Measurements from ENCODE around the gene CCL27.

Gene CCL27

DNA sequence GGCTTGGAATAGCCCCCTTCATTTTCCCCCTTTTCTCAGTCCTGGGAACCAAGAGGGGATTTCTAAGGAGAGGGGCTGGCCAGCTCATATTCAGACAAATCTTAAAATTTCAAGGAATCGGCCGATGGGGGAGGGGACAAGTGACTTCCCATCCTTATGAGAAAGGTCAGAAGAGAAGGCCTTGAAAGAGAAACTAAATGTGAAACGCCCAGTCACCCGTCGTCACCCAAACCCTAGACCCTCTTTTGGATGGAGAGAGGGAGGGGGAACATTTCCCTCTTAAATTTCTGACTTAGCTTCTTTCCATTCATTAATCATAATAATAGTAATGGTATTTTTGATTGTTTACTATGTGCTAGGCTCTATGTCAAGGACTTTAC is 29.5 kb upstream of the CCL27 start:
- Histone ChIP-seq H3K9ac (ENCODE audit: low read length in 2 of 2) (no peak overlapping the region), H3K27me3 (ENCODE audit: control insufficient read depth in 1 of 2, insufficient read depth in 2 of 2, low read length in 2 of 2) (no peaks in the 10 kb centered on the region), H3K27ac (ENCODE audit: low read length) (no peak overlapping the region), H3K9me3 (ENCODE audit: control insufficient read depth in 2 of 2, low read length in 2 of 2) (no peaks in the 10 kb centered on the region), H3K4me3 (ENCODE audit: low read length in 2 of 2) (no peak overlapping the region), H3K36me3 (ENCODE audit: control insufficient read depth in 2 of 2, insufficient read depth in 2 of 2, low read length in 2 of 2) (peaks cover 0 to 2% of the 10 kb centered on the region in 2 donors), H3K4me1 (ENCODE audit: control insufficient read depth, insufficient read depth, low read length) (peaks cover 8% of the 10 kb centered on the region)

DNA sequence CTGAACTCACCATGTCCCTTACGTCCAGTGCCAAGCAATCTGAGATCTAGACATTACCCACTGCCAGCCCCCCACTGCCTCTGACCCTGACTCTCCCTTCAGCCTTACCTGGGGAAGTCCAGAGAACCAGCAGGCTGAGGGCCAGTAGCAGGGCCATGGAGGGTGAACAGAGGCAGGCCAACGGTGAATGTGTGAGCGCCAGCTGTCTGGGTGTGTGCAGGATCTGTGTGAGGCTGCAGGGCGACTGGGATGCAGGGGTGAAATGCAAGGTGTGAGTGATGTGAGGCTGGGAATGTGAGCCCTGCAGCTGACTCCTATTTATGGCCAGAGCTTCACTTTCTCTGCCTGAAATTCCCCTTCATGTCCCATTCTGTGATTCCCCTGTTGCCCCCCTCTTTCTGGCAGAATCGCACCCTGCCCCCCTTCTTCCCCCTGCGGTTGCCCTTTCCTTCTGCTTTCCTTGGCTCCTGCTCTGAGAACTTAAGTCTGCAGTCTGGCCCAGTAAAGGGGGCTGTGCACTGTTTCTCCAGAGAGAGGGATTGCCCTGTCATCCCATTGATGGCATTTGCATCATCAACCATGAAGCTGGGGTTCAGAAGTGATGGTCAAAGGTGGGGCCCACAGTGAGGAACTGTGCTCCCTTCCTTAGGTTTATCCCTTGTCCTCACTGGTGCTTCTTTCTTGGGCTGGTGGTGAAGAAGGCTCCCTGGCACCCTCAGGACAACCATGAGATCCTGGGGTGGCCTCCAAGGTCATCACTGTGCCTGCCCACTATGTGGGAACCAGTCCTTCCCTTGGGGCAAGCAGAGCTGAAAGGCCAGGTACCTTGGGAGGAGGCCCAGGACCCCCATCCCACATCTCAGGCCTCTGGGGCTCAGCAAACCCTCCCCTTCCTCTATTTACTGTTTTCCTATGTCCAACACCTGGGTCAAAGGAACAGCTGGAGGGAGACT is 28.8 kb upstream of the CCL27 start, which contains the start of gene CCL19:
TSS of gene CCL19 (minus strand) at position 294 of the 953 bp plus-strand sequence. CDS start at position 157, 137 bp downstream.
- H3K4me1 ChIP-seq (ENCODE audit: control insufficient read depth, insufficient read depth, low read length), result peaks cover 11% of the 10 kb centered on the region
- H3K27ac ChIP-seq (ENCODE audit: low read length), result no peak within 1 kb of the TSS
- H3K36me3 ChIP-seq (ENCODE audit: control insufficient read depth in 2 of 2, insufficient read depth in 2 of 2, low read length in 2 of 2), result peaks cover 0 to 2% of the 10 kb centered on the region in 2 donors
- no peaks in the 10 kb centered on the region for H3K9me3 ChIP-seq (ENCODE audit: control insufficient read depth in 2 of 2, low read length in 2 of 2)
- no peak within 1 kb of the TSS for H3K4me3 ChIP-seq (ENCODE audit: low read length in 2 of 2)
- H3K9ac ChIP-seq (ENCODE audit: low read length in 2 of 2), result no peak within 1 kb of the TSS
- no peaks in the 10 kb centered on the region for H3K27me3 ChIP-seq (ENCODE audit: control insufficient read depth in 1 of 2, insufficient read depth in 2 of 2, low read length in 2 of 2)

DNA sequence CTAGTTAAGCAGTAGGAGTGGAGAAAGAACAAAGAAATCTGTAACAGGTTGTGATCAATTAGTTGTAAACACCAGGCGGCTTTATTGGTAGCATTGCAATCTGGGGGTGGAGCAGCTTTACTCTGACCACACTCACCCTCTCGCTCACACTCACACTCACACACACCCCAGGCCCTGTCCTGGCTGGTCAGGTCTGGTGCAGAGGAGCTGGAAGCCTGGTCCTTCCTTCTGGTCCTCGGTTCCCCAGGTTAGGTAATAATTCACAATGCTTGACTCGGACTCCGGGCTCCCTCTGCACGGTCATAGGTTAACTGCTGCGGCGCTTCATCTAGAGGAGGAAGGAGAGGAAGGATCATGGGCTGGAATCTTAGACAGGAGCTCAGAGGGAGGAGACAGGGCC is 27.1 kb upstream of the CCL27 start:
- Histone ChIP-seq H3K36me3 (ENCODE audit: control insufficient read depth in 2 of 2, insufficient read depth in 2 of 2, low read length in 2 of 2) (peaks cover 0 to 2% of the 10 kb centered on the region in 2 donors), H3K4me3 (ENCODE audit: low read length in 2 of 2) (no peak overlapping the region), H3K9ac (ENCODE audit: low read length in 2 of 2) (no peak overlapping the region), H3K27ac (ENCODE audit: low read length) (no peak overlapping the region), H3K27me3 (ENCODE audit: control insufficient read depth in 1 of 2, insufficient read depth in 2 of 2, low read length in 2 of 2) (no peaks in the 10 kb centered on the region), H3K4me1 (ENCODE audit: control insufficient read depth, insufficient read depth, low read length) (peaks cover 15% of the 10 kb centered on the region), H3K9me3 (ENCODE audit: control insufficient read depth in 2 of 2, low read length in 2 of 2) (no peaks in the 10 kb centered on the region)

DNA sequence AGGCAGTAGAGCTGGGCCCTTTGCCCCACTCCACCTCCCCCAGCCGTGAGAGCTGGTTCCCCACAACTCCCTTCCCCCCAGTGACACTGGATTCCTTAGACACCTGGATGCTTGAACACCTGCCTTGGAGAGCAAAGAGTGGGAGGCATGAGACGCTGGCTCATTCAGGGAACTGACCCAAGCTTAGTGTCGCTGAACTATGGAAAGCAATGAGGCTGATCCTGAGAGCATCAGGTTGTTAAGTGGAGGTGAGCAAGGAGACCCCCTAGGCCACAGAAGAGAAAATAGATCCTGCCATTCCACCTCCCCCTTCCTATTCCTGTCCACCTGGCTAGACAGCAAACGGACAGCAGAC is 26.6 kb upstream of the CCL27 start:
- Histone ChIP-seq H3K36me3 (ENCODE audit: control insufficient read depth in 2 of 2, insufficient read depth in 2 of 2, low read length in 2 of 2) (peaks cover 0 to 4% of the 10 kb centered on the region in 2 donors), H3K4me1 (ENCODE audit: control insufficient read depth, insufficient read depth, low read length) (peaks cover 15% of the 10 kb centered on the region), H3K9ac (ENCODE audit: low read length in 2 of 2) (no peak overlapping the region), H3K27me3 (ENCODE audit: control insufficient read depth in 1 of 2, insufficient read depth in 2 of 2, low read length in 2 of 2) (no peaks in the 10 kb centered on the region), H3K27ac (ENCODE audit: low read length) (no peak overlapping the region), H3K9me3 (ENCODE audit: control insufficient read depth in 2 of 2, low read length in 2 of 2) (no peaks in the 10 kb centered on the region), H3K4me3 (ENCODE audit: low read length in 2 of 2) (no peak overlapping the region)

DNA sequence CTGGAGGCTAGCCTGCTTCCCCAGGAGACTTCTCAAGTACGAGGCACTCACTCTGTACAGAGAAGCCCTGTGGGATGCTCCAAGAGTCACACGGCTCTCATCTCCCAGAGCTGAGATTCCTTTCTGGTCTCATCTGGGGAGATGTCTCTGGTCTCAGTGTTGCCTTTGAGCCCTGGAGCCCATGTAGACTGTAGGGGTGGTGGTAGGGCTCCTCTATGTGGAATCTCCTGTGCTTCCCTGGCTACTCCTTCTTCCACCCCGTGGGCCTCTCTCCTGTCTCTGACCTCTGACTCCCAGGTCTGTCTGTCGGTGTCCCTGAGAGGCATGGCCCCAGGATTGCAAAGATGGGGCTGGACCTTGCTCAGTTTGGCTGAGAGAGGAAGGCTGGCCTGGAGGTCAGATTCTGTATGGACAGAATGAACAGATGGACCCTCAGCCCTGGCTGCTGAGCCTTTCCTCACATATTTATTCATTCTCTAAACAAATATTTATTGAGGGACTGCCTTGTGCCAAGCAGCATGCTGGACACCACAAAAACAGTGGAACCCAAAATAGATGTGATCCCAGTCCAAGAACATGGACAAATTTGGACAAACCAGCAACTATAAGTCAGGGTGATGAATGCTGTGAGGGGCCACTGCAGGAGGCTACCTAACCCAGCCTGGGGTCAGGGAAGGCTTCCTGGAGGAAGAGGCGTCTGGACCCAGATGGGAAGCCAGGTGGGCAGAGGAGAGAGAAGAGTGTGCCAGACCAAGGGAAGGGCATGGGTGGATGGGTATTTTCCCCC is 26.1 kb upstream of the CCL27 start:
- no peak overlapping the region for H3K4me3 ChIP-seq (ENCODE audit: low read length in 2 of 2)
- no peaks in the 10 kb centered on the region for H3K9me3 ChIP-seq (ENCODE audit: control insufficient read depth in 2 of 2, low read length in 2 of 2)
- no peaks in the 10 kb centered on the region for H3K27me3 ChIP-seq (ENCODE audit: control insufficient read depth in 1 of 2, insufficient read depth in 2 of 2, low read length in 2 of 2)
- H3K27ac ChIP-seq (ENCODE audit: low read length), result no peak overlapping the region
- H3K36me3 ChIP-seq (ENCODE audit: control insufficient read depth in 2 of 2, insufficient read depth in 2 of 2, low read length in 2 of 2), result peaks cover 0 to 6% of the 10 kb centered on the region in 2 donors
- H3K9ac ChIP-seq (ENCODE audit: low read length in 2 of 2), result no peak overlapping the region
- H3K4me1 ChIP-seq (ENCODE audit: control insufficient read depth, insufficient read depth, low read length), result peaks cover 15% of the 10 kb centered on the region

DNA sequence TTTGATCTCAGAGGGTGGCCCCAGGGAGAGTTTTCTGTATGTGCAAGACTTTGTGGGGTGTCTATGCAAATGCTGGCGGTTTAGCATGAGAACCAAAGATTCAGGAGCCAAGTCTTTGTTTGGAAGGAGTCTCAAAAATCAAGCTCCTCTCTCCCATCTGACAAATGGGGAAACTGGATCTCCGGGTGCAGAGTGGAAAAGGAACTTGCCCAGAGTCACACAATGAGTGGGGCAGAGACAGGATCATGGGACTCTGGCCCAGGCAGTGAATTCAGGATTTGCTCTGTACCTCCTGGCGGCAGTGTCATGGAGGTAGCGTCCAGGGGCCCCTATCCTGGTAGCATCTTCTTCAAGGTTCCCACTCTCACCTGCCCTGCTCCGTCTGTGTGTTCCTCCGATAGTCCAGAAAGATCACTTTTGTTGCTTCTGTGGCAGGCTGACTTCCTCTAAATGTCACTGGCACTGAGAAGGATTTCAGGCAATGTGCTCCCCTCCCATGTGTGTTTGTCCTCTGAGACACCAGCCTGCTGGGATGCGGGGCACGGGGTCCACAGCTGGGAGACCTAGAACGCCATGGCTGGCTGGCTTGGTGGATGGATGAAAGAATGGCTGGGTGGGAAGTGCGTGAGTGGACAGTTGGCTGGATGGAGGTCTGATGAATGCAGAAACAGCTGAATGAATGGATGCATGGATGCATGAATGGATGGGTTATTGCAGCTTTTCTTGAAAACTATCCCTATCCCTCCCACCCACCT is 25.0 kb upstream of the CCL27 start:
- no peak overlapping the region for H3K4me3 ChIP-seq (ENCODE audit: low read length in 2 of 2)
- H3K27ac ChIP-seq (ENCODE audit: low read length), result no peak overlapping the region
- no peak overlapping the region for H3K9ac ChIP-seq (ENCODE audit: low read length in 2 of 2)
- peaks cover 0 to 6% of the 10 kb centered on the region in 2 donors for H3K36me3 ChIP-seq (ENCODE audit: control insufficient read depth in 2 of 2, insufficient read depth in 2 of 2, low read length in 2 of 2)
- H3K4me1 ChIP-seq (ENCODE audit: control insufficient read depth, insufficient read depth, low read length), result peaks cover 15% of the 10 kb centered on the region
- no peaks in the 10 kb centered on the region for H3K27me3 ChIP-seq (ENCODE audit: control insufficient read depth in 1 of 2, insufficient read depth in 2 of 2, low read length in 2 of 2)
- H3K9me3 ChIP-seq (ENCODE audit: control insufficient read depth in 2 of 2, low read length in 2 of 2), result no peaks in the 10 kb centered on the region

DNA sequence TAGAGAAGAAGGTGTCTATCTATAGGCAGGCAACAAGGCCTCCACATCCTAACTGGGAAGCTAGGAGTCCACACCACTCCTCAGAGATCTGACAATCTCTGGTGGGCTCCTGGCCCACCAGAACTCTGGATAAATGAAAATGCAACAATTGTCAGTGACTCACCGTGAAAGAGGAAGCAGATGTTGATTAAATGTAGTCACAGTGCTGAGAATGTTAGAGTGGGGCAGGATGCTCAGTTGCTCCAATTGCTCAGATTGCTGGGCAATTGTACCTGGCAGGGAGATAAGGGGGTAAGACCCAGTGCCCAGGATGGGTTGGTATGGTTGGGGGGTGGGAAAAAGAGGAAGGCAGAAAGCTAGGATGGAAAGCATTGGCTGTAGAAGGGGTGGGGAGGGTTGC is 24.3 kb upstream of the CCL27 start:
- H3K4me3 ChIP-seq (ENCODE audit: low read length in 2 of 2), result no peak overlapping the region
- peaks cover 15% of the 10 kb centered on the region for H3K4me1 ChIP-seq (ENCODE audit: control insufficient read depth, insufficient read depth, low read length)
- H3K36me3 ChIP-seq (ENCODE audit: control insufficient read depth in 2 of 2, insufficient read depth in 2 of 2, low read length in 2 of 2), result peaks cover 0 to 6% of the 10 kb centered on the region in 2 donors
- H3K27me3 ChIP-seq (ENCODE audit: control insufficient read depth in 1 of 2, insufficient read depth in 2 of 2, low read length in 2 of 2), result no peaks in the 10 kb centered on the region
- H3K9ac ChIP-seq (ENCODE audit: low read length in 2 of 2), result no peak overlapping the region
- no peaks in the 10 kb centered on the region for H3K9me3 ChIP-seq (ENCODE audit: control insufficient read depth in 2 of 2, low read length in 2 of 2)
- H3K27ac ChIP-seq (ENCODE audit: low read length), result no peak overlapping the region

DNA sequence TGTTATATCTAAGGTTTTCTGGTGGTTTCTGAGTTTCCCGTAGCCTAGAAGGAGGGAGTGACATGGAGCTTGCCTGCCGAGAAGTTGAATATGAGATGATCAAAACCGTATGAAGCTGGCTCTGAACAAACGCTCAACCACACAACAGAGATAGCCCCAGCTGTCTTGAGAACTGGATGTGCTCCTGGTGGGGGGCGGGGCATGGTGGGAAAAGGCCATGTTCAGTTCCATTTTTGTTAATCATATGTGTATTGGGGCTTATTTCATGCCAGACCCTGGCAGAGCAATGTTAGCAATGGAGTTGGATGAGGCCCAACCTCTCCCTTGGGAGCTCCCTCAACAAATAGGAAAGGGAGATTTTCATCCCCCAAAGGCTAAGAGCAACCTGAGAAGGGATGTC is 23.8 kb upstream of the CCL27 start:
- H3K27ac ChIP-seq (ENCODE audit: low read length), result no peak overlapping the region
- no peak overlapping the region for H3K4me3 ChIP-seq (ENCODE audit: low read length in 2 of 2)
- H3K9me3 ChIP-seq (ENCODE audit: control insufficient read depth in 2 of 2, low read length in 2 of 2), result no peaks in the 10 kb centered on the region
- peaks cover 0 to 6% of the 10 kb centered on the region in 2 donors for H3K36me3 ChIP-seq (ENCODE audit: control insufficient read depth in 2 of 2, insufficient read depth in 2 of 2, low read length in 2 of 2)
- H3K9ac ChIP-seq (ENCODE audit: low read length in 2 of 2), result no peak overlapping the region
- peaks cover 15% of the 10 kb centered on the region for H3K4me1 ChIP-seq (ENCODE audit: control insufficient read depth, insufficient read depth, low read length)
- H3K27me3 ChIP-seq (ENCODE audit: control insufficient read depth in 1 of 2, insufficient read depth in 2 of 2, low read length in 2 of 2), result no peaks in the 10 kb centered on the region

DNA sequence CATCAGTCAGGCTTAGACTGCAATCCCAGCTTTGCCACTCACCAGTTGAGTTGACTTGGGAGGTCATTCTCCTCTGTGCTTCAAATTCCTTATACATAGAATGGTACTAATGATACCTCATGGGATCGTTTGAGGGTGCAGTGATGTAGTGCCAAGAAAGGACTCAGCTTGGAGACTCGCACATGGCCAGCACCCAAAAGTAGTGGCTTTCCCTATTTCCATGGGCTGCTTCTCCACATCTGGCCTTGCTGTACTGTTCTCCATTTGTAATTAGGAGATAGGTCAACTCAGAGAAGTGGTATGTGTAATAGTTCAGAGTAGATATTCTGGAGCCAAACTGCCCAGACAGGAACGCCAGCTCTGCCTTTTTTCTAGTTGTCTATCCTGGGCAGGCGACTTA is 23.1 kb upstream of the CCL27 start:
- H3K9ac ChIP-seq (ENCODE audit: low read length in 2 of 2), result no peak overlapping the region
- H3K4me3 ChIP-seq (ENCODE audit: low read length in 2 of 2), result no peak overlapping the region
- H3K9me3 ChIP-seq (ENCODE audit: control insufficient read depth in 2 of 2, low read length in 2 of 2), result no peaks in the 10 kb centered on the region
- H3K27ac ChIP-seq (ENCODE audit: low read length), result no peak overlapping the region
- H3K27me3 ChIP-seq (ENCODE audit: control insufficient read depth in 1 of 2, insufficient read depth in 2 of 2, low read length in 2 of 2), result no peaks in the 10 kb centered on the region
- H3K36me3 ChIP-seq (ENCODE audit: control insufficient read depth in 2 of 2, insufficient read depth in 2 of 2, low read length in 2 of 2), result peaks cover 0 to 6% of the 10 kb centered on the region in 2 donors
- H3K4me1 ChIP-seq (ENCODE audit: control insufficient read depth, insufficient read depth, low read length), result peaks cover 15% of the 10 kb centered on the region

DNA sequence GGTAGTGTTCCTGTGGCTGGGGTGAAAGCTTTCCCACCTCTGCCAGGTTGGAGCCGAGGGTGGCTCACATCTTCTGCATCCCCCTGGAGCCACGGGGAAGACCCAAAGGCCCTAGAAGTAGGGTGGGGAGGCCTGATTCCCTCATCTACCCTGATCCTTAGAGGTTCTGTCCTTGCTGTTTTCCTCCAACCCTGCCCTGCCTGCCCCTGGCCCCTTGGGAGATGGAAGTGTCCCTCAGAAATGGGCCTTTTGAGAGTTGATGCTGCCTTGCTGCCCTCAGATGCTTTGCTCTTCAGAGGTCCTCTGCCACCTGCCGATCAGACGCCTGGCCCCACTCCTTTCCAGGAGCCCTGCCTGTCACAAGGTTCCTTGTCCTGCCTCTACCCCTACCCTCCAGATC is 22.4 kb upstream of the CCL27 start:
- Histone ChIP-seq H3K9ac (ENCODE audit: low read length in 2 of 2) (no peak overlapping the region), H3K27me3 (ENCODE audit: control insufficient read depth in 1 of 2, insufficient read depth in 2 of 2, low read length in 2 of 2) (no peaks in the 10 kb centered on the region), H3K4me1 (ENCODE audit: control insufficient read depth, insufficient read depth, low read length) (peaks cover 15% of the 10 kb centered on the region), H3K9me3 (ENCODE audit: control insufficient read depth in 2 of 2, low read length in 2 of 2) (no peaks in the 10 kb centered on the region), H3K36me3 (ENCODE audit: control insufficient read depth in 2 of 2, insufficient read depth in 2 of 2, low read length in 2 of 2) (peaks cover 0 to 6% of the 10 kb centered on the region in 2 donors), H3K4me3 (ENCODE audit: low read length in 2 of 2) (no peak overlapping the region), H3K27ac (ENCODE audit: low read length) (no peak overlapping the region)

All from stomach smooth muscle (tissue), 2 donors.